GM19455 (cell line): Measurements from ENCODE around the gene HSD11B1.
A peak's percentile ranks its signal among the peaks of the same experiment; 100 is the strongest.

Experiments
- ATAC-seq: cut with Tn5 transposase; IDR thresholded peaks from one replicate; pipeline ENCODE4 v1.9.1; 2021; ENCODE audit not compliant: unreplicated experiment

Gene HSD11B1

DNA sequence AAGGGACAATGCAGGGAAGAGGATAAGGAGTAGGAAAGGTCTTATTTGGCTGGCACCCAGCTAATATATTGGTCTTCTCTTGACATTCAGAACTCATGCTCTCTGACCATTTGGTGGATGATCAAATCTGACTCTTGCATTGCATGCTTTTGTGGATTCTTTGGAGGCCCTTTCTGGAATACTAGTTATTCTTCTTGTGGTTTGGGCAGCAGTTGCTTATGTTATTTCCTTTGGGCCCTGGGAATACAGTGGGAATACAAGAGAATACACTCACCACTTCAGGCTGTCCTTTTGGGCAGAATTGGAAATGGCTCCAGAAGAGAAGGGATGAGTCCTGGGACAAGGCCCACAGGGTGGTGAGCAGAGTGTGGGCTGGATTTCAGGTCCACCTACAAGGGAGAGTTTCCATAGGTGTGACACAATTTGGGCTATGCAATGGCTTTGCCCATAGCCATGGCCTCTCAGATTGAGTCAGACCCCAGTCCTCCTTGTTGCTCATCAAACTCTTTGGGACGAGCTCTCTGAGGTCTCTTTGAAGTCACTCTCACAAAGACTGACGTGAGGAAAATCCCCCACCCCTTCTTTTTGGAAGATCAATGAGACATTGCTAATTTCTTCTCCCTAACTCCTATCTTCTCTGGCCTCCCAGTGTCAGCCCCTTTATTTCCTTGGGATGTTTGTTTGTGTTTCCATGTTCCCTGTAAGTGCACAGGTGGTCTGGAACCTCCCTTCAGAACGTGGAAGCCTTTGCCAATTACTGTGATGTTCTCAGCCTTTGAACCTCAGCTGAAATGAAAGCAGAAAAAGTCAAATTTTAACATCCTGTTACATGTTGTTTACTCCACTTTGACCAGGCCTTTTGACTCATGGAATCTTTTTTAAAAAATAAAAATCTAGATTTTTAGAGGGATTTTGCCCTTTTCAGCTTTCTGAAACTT, 19.4 kb downstream of the HSD11B1 start:
- ATAC-seq, result no peak

DNA sequence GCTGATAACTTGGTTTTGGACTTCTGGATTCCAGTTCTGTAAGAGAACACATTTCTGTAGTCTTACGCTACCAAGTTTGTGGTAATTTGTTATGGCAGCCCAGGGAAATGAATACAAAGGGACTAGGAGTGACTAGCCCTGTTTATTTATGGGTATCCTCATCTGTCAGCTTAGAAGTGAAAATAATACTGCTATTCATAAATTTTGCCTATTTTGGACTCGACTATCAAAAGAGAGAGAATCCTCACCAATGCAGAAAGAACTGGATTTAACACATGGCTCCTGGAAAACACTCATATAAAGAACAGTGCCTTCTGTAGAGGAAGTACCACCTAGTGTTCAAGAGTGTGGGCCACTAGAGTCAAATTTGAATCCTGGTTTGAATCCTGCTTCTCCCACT, 22.6 kb downstream of the HSD11B1 start:
- no peak for ATAC-seq

DNA sequence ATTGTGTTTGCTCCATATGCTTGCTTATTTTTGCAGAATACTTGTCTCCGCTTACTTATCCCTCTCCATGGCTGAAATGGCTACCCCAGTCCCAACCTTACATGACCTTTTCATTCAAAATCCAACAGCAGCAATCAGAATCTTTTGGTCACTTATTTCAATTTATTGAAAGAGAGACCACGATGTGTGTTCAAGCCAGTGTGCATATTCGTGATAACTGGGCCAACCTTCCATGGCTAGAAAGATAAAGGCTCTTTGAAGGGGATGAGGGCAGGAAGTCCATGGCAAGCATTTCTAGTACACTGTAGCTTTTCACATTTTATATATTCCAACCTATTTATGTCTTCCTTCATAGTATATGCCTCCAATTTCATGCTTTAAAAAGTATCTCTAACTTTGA, 23.1 kb downstream of the HSD11B1 start:
- no peak for ATAC-seq

DNA sequence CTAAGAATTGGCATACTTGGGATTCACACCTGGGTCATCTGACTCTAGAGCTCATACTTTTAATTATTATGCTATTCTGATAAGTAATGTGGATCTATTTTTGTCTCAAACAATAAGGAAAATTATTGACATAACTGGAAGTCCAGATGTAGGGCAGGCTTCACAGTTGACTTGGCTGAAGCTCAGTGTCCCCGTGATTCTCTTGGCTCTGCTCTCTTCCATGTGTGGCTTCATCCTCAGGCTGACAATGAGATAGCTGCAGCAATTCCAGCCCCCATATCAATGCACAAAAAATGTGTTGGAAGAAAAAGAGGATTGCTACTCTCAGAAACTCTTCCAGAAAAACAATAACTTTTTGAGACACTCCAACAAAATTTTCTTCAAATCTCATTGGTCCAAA, 23.8 kb downstream of the HSD11B1 start:
- ATAC-seq, result no peak

DNA sequence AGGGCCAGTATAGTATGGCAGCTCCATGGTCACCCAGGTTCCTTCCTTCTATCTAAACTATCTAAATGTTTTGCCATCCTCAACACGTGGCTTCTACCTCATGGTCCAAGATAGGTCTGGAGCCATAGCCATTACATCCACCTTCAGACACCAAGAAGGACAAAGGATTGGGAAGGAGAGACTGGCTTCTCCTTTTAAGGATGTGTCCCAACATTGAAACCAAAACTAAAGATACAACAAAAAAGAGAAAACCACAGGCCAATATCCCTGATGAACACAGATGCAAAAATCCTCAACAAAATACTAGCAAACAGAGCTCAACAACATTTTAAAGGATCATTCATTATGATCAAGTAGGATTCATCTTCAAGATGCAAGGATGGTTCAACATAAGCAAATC, 24.8 kb downstream of the HSD11B1 start:
- no peak for ATAC-seq

DNA sequence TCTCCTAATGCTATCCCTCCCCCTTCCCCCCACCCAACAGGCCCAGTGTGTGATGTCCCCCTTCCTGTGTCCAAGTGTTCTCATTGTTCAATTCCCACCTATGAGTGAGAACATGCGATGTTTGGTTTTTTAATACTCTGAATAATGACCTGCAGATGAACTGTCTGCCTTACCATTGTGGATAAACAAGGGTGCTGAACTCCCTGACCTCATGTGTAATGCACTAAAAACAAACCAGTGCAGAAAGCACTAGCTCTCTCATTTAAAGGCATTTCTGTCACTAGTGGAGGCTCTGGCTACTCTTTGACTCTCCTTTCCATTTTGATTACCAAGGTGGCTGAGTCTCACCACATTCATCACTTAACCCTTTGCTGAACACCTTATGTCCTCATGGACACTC, 28.1 kb downstream of the HSD11B1 start:
- ATAC-seq, result no peak

DNA sequence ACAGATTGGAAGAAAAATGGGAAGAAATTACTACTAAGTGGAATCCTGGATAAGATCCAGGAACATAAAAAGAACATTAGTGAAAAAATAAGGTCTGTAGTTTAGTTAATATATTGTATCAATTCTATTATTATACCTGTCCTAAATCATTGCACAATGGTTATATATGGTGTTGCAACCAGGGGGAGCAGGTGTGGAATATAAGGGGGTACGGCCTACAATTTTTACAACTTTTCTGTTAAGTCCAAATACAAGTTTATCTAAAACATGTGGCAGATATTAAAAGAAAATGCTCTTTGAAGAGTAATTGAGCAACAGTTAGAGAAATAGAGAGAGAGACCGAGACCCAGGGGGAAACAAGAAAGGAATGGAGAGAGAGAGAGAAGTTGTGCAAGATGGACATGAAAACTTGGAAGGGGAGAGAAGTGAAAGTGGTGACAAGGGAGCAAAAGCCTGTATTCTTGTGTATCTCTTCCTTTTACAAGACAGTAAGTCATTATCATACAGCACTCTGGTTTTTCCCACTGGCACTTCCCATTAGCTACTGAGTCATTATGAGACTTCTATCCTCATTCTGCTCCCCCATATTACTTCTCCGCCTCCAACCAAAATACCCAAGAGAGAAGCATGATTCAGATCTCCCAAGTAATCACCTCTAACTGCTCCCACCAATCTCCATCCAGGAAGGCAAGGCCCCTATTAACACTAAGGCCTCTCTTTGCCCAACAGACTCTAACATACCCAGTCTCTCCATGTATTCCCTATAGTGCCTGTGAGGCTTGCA, 29.0 kb downstream of the HSD11B1 start:
- ATAC-seq, result no peak

DNA sequence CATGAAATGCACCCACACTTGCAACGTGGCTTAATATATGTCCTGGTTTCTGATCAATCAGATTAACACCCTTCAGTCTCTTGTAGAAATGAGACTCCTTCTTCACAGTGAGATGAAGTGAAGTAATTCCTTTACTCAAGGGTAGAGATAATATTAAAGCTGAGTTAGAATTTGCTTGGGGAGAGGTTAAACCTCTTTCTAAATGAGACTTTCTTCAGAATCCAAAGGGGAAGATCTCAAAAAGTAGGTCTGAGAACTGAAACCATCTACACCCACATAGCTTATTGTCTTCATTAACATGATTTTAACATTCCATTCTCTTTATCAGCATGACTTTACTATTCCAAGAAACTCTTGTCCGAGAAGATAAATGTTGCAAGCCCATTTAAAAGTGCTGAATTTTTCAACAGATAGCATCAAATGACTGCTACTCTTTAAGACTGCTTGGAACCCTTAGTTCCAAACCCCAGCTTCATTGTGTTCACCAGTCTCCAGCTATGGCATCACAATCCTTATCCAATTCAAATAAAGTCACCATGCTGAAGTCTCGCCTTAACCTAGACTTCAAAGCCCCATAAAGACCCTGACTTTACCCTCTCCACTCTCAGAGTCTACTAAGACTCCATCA, 32.0 kb downstream of the HSD11B1 start:
- ATAC-seq, result no peak

DNA sequence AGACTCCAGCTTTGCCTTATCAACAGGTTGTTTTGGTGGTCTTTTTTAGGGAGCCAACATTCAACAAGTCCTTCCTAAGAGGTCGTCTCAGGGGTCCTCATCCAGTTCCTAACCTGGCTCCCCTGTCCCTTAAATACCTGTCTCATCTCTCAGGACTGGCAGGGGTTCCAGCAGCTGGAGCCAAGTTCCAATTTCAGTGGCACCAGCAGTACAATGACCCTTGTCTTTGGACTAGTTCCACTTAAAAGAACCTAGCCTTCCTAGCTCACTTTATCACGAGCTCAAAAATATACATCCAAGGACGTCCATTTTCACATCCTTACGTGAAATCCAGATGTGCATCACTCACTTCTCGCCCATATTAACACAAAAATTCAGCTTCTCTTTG, 32.5 kb downstream of the HSD11B1 start:
- ATAC-seq, result no peak

DNA sequence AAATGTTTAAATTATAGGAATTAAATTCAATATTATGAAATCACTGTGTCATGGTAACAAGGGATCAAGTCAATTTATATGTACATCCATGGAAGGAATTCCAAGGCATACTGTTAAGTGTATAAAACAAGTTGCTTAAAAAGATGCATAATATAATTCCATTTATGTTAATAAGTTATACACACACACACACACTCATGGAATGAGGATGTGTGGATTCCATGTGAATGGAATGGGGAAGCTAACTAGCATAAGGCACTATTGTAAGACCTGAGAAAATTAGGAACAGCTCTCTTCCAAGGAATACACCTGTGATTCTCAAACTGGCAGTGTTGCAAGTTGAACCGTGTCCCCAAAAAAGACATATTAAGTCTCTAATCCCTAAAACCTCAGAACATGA, 33.6 kb downstream of the HSD11B1 start:
- no peak for ATAC-seq

DNA sequence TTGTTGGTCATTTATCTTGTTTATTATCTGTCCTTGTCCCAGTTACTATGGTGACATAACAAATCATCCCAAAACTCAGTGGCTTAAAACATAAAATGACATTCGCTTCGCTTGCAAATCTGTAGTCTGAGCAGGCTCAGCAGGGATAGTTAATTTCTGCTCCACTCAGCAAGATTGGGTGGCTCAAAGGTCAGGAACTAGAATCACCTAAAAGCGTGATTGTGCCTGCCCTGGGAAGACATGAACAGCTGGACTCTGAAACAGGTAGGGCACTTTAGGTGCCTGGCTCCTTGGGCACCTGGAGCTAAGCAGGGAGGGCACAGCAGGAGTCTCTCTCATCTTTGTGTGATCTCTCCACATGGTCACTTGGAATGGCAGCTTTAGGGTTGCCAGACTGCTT, 36.5 kb downstream of the HSD11B1 start:
- no peak for ATAC-seq

DNA sequence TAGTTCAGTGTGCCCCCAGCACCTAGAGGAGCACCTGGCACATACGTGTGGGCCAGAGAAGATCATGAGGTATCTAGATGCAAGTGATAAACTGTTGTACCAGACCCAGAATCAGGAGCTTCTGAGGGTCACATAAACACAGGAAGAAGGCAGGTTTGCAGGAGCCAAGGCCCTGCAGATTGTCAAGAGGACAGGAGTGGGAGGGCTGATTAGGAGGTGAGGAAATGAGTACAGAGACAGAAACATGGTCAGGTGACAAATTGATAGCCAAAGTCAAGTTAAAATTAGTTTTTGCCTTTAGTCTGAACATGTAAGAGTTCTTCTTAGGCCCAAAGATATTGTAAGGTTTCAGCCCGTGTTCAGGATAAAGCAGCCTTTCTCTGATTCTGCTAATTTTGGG, 37.2 kb downstream of the HSD11B1 start:
- ATAC-seq, result no peak

DNA sequence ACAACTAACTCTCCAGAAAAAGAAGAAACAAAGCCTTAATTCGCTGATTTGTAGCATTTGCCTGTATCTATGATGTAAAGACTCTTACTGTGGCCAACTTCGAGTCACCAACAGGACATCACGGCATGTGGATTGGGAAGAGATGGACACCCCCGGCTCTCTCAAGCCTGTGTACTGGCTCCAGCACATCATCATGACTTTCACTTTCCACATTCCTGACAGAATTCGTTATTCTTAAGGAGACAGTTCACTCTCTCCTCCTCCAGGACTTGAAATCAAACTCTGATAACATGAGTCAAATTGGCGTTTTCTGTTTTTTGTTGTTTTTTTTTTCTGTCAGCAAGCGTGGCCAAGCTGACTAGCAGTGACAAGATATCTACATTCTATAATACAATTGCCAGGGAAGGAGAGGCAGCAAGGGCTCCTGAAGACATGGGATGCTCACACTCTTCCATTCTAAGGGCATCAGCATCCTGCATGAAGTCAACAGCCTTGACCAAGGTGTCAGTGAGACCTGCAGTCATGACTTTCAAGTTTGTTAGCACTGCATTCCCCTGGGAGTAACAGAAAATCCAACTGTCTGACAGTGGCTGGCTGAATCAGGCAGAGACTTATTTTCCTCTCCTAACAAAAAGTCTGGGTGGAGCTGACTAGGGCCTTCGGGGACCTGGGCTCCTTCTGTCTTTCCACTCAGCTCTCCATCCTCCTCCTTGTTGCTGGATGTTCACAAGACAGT, 37.9 kb downstream of the HSD11B1 start:
- ATAC-seq, result no peak

DNA sequence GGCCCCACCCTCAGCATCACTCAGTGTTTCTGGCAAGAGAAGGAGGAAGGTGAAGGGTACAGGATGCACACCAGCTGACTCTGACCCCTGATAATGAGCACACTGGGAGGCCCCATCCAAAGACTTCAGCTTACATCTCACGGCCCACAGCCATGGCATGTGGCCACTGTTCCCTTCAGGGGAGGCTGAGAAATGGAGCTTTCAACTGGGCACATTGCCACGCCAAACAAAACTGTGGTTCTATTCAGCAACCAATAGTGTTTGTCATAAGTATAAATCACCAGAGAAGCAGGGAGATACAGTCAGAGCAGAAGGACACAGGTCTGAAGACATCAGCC, 38.5 kb downstream of the HSD11B1 start:
- no peak for ATAC-seq

DNA sequence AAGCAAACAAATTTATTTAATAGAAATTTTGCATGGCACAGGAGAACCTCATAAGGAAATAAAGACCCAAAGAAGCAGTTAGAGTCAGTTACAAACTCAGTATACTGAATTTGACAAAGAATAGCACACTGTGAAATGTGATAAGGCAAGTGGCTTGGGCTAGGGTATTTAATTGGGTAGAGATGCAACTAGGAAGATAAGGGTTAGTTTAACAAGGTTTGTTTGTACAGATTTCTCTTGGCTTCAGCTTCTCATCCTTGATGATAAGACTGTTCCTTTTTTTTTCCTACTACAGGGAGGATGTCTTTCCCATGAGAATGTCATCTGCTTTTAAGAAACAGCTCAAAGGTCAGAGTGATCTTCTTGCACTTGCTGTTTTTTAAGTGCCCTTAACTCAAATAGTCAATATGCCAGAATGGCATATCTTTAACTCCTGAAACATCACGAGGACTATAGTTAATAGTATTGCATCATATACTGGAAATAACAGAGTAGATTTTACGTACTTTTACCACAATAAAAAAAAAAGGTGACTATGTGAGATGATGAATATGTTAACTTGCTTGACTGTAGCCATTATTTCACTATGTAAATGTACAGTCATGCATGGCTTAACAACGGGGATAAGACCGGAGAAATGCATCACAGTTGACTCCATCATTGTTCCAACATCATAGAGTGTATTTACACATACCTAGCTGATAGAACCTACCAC, 42.0 kb downstream of the HSD11B1 start:
- no peak for ATAC-seq

DNA sequence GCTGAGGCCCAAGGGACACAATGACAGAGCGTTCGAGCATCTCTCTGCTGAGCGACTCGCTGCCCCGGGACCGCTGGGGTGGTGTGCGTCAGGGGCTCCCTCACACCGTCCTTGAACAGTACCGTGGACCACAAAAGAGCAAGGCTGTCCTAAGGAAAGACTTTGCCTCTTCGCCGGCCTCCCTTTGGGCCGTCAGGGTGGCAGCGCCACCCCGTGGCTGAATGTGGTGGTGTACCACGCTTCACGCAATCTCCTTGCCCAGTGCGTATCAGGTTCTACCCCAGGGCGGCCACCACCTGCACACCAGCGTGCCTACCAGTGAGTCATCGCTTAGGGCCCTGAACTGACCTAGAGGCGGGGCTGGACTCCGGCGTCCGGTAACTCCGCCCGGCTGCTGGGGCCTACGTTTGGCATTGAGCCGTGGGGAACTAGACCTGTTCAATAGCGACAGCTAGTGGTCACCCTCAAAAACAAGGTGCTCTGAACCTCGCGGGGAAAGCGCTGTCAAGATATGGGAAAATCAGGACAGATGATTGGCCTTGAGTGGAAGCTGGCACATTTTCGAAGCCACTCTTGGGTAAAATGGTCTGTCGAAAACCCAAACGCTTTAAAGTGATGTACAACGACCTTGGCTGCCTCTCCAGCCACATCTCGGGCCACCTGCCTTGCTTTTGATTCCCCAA, 43.1 kb downstream of the HSD11B1 start:
- peak; percentile 66 for ATAC-seq

DNA sequence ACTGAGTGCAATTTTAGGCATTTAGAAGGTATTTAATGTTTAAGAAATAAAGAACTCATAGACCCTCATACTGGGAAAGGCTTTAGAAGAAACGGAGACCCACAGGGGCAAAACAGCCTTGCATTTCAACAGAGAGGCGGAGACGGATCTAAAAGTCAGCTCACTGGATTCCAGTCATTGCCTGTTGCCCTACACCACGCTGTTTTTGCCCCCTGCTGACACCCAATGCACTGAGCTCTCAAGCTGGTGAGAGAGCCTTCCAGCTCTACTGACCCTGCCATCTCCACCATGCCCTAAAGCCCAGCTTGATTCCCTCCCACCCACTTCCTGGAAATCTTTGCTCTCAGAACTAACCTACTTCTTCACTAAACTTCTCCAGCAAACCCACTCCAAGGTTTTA, 44.0 kb downstream of the HSD11B1 start:
- ATAC-seq, result no peak

DNA sequence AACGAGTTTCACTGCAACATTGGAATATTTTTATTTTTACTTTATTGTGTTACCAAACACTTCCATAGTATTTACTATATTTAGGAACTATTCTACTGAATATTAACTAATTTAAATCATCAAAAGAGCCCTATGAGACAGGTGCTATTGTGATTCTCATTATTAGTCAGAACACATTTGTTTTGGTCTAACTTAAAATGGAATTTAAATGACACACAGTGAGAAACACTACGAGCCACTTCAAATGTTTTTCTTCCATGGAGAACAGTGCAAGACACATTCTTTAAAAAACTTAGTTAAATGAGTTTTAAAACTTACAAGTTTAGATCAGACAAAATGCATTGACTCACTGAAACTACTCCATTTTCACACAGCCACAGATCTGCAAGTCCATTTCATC, 44.6 kb downstream of the HSD11B1 start:
- ATAC-seq, result no peak

DNA sequence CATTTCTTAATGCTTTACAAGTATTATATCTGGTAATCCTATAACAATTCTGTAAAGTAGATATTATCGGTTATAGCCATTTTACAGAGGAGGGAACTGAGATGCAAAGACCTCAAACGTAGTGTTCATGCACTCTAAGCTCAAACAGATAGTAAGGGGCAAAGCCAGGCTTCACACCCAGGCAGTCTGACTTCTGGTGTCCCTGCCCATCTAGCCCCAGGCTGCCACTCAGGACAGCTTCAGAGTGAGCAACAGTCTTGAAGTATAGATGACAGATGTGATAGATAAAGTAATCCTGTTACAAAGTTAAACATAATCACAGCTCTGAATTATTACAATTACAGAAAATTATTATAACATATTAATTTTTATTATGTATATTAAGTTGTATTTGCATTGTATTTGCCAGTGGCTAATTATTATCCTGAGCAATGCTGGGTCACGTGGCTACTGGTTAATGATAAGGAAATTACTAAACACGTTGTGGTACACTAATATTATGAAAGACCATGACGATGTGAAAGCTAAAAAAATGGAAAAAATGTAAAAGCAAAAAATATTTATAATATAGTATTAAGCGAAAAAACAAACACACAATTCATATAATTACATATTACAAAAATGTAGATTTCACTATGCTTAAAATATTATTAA, 45.2 kb downstream of the HSD11B1 start:
- ATAC-seq, result no peak
